Stimulated activated CD8-positive, alpha-beta memory T cell treated with anti-CD3 and anti-CD28 coated beads, Interleukin-4, amount 100 ng/mL, for 1 hour (primary cell): ENCODE data around the gene VSTM4.

Source experiments
- DNase-seq, 2 donors: peaks; one replicate each; pipeline ENCODE4 v3.0.0-alpha.2; 2020; ENCODE audit warnings: low read depth in 2 of 2, low spot score in 1 of 2

Gene VSTM4

DNA sequence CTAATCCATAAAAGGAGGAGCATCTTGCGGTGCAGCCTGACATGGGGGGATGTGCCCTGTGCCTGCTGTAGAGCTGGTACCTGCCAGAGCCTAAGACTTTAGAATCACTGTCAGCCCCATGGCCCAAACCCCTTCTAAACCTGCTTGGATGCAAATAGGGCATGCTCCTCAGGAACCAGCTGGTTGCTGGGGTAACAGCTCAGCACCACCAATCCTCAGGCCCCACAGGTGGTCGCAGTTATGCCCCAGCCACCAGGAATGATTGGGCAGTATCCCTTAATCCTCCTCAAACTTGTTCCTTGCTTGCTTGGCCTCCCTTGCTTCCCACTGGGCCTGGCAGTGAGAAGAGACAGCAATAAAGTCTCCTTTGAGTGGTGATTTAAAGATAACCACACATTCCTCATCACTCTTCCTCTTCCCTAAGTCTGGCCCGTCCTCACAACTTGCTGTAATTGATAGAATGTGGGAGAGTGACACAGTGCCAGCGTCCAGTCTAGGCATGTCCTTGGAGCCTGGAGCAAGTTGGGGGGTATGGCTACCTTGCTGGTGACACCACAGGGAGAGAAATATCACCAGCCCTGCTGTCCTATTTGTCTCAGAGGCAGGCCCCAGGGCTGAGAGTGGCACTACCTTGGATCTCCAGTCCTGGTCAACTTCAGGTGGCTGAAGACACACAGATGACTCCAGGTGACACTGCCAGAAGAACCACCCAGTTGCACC is 43.0 kb downstream of the VSTM4 start:
- DNase-seq: no peak

DNA sequence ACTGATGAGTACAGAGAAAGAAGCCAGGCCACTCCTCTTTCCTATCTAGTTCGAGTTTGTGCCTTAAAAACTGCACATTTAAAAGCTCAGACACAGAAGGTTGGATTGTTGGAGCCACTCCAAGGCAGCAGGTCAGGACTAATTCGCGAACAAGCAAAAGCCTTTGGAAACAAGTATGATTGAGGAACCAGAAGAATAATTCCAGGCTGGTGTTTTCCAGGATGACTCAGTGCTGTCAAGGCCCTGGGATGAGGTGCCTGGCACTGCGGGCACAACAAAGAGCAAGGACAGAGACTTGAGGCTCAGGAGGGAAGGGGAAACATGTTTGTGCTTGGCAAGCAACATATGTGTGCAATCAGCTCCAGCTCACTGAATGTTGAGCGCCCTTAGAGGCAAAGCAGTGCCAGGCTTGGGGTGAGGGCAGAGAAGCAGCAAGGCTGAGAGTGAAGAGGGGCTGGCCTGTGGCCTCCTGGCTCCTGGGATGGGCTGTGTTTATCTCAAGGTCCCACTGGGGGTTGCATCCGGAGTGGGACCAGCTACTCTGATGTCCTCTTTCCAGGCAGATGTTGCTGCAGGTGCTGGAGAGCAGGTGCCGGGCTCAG is 44.1 kb downstream of the VSTM4 start:
- DNase-seq: no peak

DNA sequence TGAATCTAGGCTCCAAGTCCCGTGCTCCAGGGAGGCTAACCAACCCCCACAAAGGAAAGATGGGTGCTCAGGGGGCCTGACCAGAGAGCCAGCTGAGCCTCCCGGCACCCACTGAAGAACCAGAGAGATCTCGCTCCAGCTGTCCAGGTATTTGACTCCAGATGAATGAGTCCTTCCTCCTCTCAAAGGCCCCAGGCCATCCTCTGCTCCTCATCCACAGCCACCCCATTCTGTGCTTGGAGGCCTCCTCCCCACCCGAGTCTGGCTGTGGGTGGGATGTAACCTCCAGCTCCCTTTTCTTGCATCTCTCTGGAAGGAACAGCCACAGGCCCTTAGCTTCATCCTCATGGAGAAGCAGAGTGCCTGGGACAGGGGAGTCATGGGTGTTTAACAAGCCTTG is 44.6 kb downstream of the VSTM4 start:
- DNase-seq: no peak

DNA sequence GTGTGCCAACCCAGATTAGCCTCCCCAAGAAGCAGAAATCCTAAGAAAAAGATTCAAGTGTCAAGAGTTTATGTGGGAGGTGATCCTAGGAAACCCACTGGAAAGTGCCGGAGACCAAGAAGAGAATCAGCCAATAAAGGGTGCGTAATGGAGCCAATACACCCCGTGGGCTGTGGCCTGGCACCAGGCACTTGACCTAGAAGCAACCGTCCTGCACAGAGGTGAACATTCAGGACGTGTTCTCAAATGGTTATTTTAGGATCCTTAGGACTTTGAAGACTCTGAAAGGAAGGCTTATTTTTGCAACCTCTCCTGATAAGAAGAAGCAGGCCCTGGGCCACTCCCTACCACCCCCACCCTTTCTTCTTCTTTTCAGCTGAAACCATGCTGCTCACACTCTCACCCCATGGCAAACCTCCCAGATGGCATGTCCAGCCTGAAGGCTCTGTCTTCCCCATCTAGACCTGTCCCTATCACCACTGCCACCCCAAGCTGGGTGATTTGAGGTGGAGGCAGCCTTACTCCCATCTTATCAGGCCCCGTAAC is 46.6 kb downstream of the VSTM4 start:
- DNase-seq: no peak

DNA sequence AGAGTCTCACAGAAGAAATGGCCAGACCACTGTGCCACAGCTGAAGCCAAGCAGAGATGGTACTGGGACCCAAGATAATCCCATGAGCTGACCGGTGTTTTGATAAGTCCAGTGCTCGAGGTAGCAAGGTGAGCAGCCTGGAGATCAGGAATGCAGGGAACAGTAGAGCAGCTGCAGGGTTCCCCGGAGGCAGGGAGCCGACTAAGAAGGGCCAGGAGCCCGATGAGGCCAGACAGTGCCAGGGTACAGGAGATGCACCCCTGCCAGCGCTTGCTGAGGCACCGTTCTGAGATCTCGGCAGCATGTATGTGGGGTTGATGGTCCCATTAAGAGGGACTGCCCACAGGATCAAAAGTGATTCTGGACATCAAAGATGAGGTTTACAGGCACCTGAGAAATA is 47.1 kb downstream of the VSTM4 start:
- DNase-seq: no peak

DNA sequence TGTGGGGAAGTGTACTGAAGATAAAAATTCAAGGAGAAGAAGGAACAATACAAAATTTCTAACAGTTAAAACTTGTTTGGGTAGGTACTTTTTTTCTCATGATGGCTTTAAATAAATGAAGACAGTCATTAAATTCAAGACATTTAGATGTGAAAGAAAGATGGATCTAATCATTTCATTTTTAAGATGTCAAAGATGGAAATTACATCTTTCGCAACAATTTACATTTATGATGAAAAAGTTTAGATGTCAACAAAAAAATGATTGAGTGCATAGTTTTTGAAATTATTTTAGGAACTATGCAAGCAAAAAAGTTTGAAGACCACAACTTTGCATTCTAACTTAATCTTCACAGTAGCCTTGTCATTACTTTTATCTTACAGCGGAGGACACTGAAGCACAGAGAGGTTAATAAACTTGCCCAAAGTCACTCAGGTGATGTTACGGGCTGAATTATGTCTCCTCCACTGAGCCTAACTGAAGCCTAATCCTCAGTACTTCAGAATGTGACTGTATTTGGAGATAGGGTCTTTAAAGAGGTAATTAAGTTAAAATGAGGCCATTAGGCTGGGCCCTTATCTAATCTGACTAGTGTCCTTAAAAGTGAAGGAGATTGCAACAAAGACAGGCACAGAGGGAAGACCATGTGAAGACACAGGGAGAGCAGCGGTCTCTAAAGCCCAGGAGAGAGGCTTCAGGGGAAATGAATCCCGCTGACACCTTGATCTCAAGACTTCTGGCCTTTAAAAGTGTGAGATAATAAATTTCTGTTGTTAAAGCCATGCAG is 48.2 kb downstream of the VSTM4 start:
- no peak for DNase-seq

DNA sequence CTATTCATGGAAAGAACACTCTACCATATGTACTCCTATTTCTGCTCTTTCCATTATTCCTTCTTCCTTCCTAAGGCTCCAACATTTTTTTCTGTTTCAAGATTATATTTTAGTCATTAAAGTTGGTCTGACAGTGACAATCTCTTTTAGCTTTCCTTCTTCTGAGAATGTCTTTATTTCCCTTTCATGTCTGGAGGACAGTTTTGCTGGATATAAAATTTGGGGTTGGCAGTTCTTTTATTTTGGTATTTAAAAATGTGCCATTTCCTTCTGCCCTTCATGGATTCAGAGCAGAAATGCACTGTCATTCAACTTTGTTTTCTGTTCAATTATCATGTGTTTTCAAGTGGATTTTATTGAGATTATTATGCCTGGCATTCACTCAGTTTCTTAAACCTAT is 53.1 kb downstream of the VSTM4 start:
- no peak for DNase-seq

DNA sequence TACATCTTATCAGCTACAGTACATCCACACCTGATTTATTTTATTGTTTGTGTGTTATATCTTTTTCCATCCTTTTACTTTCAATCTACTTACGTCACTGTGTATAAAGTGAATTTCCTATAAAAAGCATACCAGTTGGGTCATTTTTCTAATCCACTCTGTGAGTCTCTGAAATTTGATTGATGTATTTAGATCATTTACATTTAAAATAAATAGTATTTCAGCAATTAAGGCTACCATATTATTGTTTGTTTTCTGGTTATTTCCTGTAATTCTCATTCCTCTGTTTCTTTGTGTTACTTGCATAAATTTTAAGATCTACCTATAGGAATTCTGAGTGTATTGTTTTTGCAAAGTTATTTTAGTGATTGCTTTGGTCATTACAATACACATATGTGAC is 53.7 kb downstream of the VSTM4 start:
- no peak for DNase-seq

DNA sequence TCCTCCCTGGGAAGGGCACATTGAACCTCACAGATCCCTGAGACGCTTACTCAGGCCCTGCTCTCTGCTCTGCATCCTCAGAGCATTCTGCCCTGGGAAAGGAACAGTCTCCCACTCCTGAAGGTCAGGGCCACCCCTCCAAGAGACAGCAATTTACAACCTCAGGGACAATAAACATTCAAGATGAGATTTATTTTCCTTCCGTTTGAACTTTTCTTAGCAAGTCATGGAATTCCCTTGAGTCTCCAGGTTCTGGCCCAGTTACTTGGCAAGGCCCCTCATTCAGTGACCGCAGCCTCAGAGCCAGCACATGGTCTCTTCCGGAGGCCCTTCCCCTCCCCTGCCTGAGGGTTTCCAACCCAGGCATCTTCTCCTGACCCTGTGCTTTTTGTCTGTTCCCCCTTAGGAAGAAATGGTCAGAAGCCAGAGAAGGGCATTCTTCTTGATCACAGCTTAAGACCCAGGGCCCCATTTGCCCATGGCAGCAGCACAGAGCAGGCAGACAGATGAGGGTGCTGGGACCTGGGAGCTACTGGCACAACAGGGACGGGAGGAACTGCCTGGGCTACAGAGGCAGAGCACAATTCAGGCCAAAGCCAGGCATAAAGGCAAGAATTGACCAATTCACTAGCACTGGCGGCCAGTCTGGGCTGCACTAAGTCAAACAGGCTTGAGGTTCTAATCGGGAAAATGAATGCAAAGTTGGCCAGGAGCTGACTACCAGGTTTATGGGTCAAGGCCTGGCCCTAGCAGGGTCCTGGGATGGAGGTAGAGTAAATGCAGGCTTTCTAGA is 56.7 kb downstream of the VSTM4 start:
- DNase-seq: no peak

DNA sequence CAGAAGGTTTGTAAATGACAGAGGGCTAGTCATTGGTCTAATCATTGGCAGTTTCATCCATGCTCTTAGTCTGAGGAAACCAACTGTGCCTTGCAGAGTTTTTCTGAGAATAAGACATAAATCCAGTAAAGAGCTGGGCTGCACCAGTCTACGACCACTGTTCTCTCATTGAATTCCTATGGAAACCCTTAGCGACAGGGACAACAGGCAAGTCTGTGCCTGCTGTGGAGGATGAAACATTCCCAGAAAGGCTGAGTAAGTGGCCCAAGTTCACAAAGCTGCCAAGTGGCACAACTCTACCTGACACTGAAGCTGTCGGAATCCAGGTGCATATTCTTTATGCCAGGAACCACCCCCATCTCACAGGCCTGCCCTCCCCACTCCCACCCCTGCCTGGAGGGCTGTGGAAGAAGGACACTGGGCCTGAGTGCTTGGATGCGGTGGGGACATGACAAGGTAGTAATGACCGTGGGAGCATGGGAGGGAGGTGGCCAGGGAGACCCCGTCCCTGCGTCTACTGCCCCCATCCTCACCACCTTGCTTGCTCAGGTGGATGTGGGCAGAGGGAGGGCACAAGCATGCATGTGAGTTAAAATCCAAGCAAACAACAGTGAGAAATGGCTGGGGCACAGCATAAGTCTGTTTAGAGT is 58.0 kb downstream of the VSTM4 start:
- DNase-seq: no peak

DNA sequence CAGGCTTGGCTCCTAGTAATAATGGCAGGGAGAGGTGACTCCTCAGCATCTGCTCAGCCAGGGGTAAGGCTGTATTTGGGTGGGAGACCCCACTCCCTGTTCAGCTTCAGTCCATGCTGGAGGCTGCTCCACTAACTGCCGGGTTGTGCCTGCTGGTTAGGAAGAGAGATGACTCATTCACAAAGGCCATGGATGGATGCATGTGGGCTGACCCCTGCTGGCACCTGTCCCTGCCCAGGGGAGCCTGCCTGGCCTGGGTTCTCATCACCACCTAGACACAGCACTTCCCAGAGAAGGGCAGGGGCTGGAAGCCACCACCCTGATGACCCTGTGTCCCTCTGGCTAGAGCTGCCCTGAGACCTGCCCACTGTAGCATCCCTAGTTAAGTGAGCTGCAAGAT is 59.0 kb downstream of the VSTM4 start:
- no peak for DNase-seq

DNA sequence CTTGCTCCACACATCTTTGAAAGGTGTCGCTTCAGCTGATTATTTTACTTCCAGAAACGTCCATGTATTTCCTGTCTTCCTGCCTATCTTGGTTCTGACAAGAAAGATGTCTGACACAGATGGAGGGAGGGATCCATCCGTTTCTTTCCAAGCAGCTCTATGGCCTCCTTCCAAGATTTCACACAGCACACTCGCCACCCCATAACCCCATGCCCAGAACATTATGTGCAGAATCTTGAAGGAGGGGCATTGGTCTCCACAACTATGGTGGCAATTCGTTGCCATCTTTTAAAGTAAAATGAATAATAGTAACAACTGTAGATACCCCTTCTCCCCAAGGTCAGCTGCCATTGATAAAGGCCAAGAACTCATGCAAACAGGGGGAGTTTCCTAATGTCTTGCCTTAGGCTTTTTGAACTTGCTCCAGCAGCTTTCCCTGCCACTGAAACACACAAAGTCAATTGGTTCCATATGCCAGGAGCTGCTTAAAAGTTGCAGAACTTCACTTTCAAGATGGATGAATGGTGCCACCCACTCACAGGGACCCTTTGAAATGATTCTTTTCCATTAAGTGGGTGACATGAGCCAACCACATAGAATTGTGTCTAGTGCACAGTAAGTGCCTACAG is 60.0 kb downstream of the VSTM4 start:
- DNase-seq: no peak

DNA sequence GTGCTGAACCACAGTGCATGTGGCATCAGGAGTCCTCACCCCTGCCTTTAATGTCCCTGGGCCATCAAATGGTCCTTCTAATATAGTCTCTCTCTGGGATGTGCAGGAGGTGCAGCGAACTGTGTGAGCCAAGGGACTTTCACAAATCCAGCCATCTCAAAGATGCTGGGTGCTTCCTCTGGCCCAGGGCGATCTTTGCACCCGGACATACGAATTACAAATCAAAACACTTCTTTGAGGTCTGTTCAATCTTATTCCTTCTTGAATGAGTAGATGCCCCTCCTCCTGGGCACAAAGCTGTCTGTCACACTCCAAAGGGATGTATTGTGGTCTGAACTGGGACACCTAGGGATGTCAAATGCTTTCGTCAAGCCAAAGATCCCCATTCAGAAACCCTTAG is 60.6 kb downstream of the VSTM4 start:
- no peak for DNase-seq

DNA sequence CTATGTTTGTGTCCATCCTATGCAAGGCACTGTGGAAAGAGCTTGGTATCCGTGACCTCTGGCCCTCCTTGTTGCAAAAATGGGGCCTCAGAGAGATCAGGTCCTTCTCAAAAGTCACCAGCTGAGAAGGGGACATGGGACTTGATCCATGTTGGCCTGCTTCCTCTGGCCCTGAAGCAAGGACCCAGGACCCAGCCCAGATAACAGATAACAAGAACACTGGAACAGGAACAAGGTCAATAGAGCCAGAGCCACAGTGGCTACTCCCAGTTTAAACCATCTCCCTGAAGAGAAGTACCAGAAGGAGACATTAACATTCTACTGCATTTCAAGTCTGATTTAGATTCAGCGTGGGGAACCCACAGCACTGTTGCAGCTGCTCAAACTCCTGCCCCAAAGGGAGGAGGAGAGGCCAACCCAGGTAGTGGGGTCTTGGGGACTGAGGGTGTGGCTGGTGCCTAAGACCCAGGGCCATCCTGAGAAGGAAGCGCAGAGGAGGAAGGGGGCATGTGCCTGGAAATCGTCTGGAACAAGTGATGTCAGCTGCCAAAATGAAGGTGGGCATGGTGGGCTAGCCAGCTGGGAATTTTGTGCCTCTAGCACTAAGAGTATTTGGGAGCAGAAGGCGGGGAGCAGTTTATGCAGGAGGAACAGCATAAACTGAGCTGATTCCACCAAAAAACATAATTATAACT is 61.2 kb downstream of the VSTM4 start:
- DNase-seq: no peak

DNA sequence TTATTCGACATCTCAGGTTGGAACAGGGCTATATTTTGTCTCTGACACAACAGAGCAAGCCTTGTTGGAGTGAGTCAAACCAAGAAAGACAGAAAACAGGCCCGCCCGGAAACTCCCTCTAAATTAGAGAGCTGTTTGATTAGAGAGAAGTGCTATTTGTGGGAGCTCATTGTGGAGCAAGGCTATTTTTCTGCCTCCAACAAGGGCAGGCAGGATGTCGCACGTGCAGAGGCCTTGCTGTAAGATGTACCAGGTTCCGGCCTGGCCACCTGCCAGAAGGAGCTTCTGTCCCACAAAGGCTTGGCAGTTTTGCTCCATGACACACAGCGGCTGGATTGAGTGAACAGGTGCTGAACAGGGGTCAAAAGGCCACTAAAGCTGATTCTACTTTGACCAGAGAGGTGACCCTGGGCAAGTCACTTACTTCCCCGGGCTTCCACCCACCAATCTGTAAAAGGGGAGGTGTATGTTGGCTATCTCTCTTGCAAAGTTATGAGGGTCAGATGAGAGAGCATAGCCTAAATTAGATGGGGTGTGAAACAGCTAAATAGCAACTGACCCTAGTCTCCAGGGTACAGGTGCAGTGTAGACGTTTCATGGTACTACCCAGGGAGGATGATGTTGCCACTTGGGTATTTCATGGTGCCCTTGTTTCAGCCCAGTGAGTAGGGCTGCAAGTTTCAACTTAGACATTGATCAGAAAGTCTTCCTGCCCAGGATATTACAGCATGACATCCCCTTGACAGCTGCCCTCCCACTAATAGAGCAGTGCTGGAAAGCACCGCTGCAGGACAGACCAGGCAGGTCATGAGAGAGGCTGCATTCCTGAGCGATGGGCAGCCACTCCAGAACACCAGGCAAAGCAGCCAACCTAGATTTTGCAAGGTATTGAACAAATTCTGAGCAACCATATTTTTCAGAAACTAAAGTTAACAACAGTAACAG is 62.0 kb downstream of the VSTM4 start:
- no peak for DNase-seq

DNA sequence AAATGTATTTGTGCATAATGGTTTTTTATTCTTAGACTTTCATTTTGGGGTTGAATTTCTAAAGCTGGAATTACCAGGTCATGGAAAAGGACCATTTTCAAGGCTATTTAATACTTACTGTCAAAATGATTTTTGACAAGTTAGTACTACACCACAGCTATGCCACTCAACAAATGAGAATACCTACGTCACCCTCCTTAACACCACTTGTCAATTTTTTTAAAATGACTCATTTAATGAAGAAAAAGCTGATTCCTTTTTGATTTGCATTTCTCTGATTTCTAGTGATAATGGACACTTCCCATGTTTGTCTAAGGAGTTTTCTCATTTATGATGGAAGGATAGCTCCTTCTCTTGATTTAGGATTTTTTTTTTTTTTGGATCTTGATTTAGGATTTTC is 63.3 kb downstream of the VSTM4 start:
- no peak for DNase-seq

DNA sequence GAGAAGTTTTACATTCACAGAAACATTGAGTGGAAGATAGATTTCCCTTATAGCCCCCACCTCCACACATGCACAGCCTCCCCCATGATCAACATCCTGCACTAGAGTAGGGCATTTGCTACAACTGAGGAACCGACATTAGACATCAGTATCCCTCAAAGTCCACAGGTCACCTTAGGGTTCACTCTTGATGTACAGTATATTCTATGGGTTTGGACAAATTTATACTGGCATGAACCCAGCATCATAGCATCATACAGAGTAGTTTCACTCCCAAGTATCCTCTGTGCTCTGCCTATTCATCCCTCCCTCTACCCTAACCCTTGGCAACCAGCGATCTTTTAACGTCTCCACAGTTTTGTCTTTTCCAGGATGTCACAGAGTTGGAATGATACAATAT is 64.4 kb downstream of the VSTM4 start:
- no peak for DNase-seq

DNA sequence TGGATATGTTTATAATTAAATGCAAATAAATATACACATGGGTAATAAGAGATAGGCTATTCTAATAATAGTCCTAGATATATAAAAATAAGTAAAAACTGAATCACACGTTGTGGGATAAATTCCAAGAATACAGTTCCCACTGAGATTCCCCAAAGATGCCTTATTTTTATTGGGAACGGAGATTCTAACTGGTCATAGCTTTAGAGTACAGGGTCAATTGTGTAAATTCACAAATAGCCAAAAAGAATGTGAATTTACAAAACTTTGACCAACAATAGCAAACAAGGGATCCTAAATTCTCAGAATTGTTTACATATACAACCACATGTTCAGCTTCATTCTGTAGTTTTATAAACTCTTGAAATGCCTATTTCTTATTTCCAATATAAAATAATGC is 65.0 kb downstream of the VSTM4 start:
- DNase-seq: no peak

DNA sequence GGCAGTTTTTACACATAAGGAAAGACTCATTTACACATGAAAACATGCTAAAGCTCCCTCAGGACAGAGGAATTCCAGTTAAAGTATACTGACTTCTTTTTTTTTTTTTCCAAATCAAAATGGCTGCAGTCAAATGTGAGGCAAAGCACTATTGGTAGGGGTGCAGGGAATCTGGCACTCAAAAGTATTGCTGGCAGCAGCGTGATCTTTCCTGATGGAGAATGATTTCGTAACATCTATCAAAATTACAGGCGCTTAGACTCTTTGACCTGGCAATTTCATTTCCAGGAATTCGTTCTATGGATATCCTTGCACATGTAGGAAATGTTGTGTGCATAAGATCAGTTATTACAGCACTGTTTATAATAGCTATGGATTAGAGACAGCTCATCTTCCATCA is 65.7 kb downstream of the VSTM4 start:
- DNase-seq: no peak
